ENCODE measurements around the gene EIF2AK2.

EIF2AK2 gene

DNA sequence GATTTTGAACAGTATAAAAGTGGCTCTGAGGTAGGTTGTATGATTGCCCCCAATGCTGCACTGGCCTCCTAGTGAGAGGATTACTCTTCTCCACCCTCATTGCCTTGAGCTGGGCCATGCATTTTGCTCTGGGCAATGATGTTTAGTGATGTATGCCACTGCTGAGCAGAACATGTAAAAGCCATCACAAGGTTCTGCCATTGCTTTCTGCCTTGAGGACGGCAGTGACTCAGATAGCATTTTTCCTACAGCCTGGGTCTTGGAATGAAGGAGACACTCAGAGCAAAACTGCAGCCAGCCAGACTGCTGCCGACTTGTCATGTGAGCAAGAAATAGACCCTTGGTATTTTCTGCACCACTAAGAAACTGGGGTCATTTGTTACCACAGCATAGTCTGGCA lies 44.8 kb downstream of the EIF2AK2 start:
- Histone ChIP-seq H3K27me3 (no peaks in the 10 kb centered on the region), H3K4me1 (no peaks in the 10 kb centered on the region), H3K36me3 (peaks cover 24% of the 10 kb centered on the region), H3K4me3 (ENCODE audit: low read depth, low read length) (no peak overlapping the region), H3K9me3 (no peaks in the 10 kb centered on the region)
- TF ChIP-seq, protein P1, sequence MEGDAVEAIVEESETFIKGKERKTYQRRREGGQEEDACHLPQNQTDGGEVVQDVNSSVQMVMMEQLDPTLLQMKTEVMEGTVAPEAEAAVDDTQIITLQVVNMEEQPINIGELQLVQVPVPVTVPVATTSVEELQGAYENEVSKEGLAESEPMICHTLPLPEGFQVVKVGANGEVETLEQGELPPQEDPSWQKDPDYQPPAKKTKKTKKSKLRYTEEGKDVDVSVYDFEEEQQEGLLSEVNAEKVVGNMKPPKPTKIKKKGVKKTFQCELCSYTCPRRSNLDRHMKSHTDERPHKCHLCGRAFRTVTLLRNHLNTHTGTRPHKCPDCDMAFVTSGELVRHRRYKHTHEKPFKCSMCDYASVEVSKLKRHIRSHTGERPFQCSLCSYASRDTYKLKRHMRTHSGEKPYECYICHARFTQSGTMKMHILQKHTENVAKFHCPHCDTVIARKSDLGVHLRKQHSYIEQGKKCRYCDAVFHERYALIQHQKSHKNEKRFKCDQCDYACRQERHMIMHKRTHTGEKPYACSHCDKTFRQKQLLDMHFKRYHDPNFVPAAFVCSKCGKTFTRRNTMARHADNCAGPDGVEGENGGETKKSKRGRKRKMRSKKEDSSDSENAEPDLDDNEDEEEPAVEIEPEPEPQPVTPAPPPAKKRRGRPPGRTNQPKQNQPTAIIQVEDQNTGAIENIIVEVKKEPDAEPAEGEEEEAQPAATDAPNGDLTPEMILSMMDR (IDR thresholded peaks at IDR 0.05; ENCODE audit: low read depth, low read length): no peak
- DNase-seq: no peak

DNA sequence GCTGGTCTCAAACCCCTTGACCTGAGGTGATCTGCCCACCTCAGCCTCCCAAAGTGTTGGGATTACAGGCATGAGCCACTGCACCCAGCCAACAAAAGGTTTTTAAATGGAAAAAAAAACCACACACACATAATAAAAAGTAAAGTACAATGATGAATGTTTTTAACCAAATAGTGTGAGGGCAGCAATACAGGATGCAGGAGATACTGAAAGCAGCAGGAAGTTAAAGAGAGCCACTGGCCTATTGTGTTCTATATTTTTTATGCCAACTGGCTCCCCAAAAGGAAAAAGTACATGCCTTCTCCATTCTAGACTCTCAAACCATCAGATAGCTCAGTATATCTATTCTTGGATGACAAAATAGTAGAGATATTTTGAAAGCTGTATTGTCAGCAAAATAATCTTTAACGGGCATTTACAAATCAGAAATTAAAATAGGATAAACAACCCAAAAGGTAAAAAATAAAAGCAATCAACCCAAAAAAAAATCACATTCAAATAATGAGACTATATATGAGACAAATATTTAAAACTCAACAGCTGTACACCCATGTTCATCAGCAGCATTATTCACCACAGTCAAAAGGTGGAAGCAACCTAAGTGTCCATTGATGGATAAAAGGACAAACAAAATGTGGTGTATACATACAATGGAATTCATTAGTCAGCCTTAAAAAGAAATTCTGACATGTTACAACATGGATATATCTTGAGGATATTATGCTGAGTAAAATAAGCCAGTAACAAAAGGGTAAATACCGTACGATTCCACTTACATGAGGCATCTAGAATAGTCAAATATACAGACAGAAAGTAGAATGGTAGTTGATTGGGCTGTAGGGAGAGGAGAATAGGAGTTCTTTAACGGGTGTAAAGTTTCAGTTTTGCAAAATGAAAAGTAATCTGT lies 46.2 kb downstream of the EIF2AK2 start:
- Histone ChIP-seq H3K27me3 (no peaks in the 10 kb centered on the region), H3K4me1 (no peaks in the 10 kb centered on the region), H3K36me3 (peaks cover 24% of the 10 kb centered on the region), H3K4me3 (ENCODE audit: low read depth, low read length) (no peak overlapping the region), H3K9me3 (no peaks in the 10 kb centered on the region)
- DNase-seq: no peak
- TF ChIP-seq, protein P1 (IDR thresholded peaks at IDR 0.05; ENCODE audit: low read depth, low read length): no peak

DNA sequence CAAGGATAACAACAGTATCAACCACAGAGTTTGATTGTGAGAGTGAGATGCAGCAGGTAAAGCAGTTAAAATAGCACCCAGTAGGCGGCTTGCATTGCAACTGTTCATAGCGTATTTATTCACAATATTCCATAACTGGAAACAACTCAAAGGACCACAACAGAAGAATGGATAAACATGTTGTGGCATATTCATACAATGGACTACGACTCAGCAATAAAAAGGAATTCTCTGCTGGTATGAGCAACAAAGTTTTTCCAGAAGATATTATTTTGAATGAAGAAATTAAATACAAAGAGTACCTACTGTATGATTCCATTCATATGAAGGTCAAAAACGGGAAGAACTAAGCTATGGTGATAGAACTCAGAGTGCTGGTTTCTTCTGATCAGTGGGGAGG lies 47.3 kb downstream of the EIF2AK2 start:
- TF ChIP-seq, protein P1 (IDR thresholded peaks at IDR 0.05; ENCODE audit: low read depth, low read length): no peak
- Histone ChIP-seq H3K27me3 (no peaks in the 10 kb centered on the region), H3K4me3 (ENCODE audit: low read depth, low read length) (no peak overlapping the region), H3K9me3 (no peaks in the 10 kb centered on the region), H3K36me3 (peaks cover 24% of the 10 kb centered on the region), H3K4me1 (no peaks in the 10 kb centered on the region)
- DNase-seq: no peak

DNA sequence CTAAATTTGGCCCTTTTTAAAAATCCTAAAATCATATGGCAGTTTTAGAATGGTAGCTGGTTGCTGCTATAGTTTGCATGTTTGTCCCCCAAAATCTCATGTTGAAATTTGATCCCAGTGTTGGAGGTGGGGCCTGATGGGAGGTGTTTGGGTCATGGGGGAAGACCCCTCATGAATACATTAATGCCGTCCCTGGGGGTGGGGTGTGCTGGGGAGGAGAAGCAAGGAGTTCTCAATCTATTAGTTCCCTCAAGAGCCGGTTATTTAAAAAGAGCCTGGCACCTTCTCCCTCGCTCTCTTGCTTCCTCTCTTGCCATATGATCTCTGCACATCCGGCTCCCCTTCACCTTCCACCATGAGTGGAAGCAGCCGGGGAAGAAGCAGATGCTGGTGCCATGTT lies 51.6 kb downstream of the EIF2AK2 start:
- Histone ChIP-seq H3K36me3 (peaks cover 24% of the 10 kb centered on the region), H3K4me3 (ENCODE audit: low read depth, low read length) (no peak overlapping the region), H3K4me1 (no peaks in the 10 kb centered on the region), H3K9me3 (no peaks in the 10 kb centered on the region), H3K27me3 (no peaks in the 10 kb centered on the region)
- DNase-seq: no peak
- TF ChIP-seq, protein P1 (IDR thresholded peaks at IDR 0.05; ENCODE audit: low read depth, low read length): no peak

DNA sequence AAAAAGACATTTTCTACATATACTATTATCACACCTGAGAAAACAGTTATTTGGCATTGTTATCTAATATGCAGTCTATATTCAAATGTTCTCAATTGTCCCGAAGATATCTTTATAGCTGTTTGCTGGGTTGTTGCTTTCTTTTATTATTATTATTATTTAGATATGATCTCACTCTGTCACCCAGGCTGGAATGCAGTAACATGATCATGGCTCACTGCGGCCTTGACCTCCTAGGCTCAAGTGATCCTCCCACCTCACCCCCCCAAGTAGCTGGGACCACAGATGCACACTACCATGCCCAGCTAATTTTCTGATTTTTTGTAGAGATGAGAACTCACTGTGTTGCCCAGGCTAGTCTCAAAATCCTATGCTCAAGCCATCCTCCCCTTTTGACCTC lies 52.6 kb downstream of the EIF2AK2 start:
- H3K4me3 ChIP-seq (ENCODE audit: low read depth, low read length): no peak overlapping the region
- H3K27me3 ChIP-seq: no peaks in the 10 kb centered on the region
- H3K36me3 ChIP-seq: peaks cover 24% of the 10 kb centered on the region
- H3K9me3 ChIP-seq: no peaks in the 10 kb centered on the region
- TF ChIP-seq, protein P1 (IDR thresholded peaks at IDR 0.05; ENCODE audit: low read depth, low read length): no peak
- DNase-seq: no peak
- H3K4me1 ChIP-seq: no peaks in the 10 kb centered on the region

DNA sequence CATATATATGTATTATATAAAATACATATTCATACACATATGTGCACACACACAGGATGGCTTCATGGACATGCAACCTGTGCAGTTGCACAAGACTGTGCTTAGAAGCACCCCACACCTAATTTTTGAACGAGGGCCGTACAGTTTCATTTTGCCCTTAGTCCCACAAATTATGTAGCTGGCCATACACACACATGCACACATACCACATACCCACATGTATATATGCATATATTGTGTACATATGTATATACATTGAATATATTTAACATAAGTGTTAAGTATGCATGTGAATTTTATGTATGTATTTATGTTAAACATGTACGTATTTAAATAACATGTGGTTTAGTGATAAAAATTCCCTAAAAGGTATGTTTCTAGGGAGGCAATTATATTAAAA lies 54.2 kb downstream of the EIF2AK2 start:
- no peaks in the 10 kb centered on the region for H3K4me1 ChIP-seq
- no peaks in the 10 kb centered on the region for H3K27me3 ChIP-seq
- no peaks in the 10 kb centered on the region for H3K9me3 ChIP-seq
- TF ChIP-seq, protein P1 (IDR thresholded peaks at IDR 0.05; ENCODE audit: low read depth, low read length): no peak
- no peak overlapping the region for H3K4me3 ChIP-seq (ENCODE audit: low read depth, low read length)
- H3K36me3 ChIP-seq: peaks cover 9% of the 10 kb centered on the region
- no peak for DNase-seq
